Measurements from ENCODE around the gene MRPL43.
A peak's percentile ranks its signal among the peaks of the same experiment; 100 is the strongest.

Gene MRPL43

DNA sequence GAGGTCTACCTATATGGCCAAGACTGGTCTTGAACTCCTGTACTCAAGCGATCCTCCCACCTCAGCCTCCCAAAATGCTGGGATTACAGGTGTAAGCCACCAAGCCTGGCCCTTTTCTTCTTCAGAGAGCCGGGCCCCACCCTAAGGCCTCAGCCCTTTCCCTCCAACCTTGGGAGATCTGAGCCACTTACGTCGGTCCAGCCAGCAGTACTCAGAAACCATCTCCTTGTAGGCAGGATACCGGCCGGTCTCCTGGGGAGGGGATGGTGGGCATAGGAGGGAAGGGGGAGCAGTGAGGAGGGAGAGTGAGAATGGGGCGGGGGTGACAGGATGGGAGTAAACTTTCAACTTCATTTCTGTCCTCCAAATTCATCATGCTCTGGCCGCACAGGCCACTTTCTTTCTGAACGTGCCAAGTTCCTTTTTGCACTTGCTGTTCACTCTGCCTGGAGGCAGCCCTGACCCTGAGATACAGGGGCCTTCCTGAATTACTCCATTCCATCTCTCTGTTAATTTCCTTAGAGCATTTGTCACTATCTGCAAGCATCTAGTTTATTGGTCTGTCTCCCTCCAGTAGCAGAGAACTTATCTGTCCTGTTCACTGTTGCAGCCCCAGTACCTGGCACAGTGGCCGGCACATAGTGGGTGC, 33.3 kb upstream of the MRPL43 start:
- no peak for DNase-seq (ENCODE audit: low read depth in 2 of 2)

DNA sequence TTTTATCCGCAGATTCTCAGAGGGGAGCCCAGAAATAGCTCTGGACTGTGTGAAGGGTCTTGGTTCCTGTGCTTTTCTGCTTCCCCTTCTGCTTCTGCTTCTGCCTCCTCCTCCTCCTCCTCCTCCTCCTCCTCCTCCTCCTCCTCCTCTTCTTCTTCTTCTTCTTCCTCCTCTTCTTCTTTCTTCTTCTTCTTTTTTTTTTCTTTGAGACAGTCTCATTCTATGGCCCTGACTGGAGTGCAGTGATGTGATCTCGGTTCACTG, 32.1 kb upstream of the MRPL43 start:
- no peak for DNase-seq (ENCODE audit: low read depth in 2 of 2)

DNA sequence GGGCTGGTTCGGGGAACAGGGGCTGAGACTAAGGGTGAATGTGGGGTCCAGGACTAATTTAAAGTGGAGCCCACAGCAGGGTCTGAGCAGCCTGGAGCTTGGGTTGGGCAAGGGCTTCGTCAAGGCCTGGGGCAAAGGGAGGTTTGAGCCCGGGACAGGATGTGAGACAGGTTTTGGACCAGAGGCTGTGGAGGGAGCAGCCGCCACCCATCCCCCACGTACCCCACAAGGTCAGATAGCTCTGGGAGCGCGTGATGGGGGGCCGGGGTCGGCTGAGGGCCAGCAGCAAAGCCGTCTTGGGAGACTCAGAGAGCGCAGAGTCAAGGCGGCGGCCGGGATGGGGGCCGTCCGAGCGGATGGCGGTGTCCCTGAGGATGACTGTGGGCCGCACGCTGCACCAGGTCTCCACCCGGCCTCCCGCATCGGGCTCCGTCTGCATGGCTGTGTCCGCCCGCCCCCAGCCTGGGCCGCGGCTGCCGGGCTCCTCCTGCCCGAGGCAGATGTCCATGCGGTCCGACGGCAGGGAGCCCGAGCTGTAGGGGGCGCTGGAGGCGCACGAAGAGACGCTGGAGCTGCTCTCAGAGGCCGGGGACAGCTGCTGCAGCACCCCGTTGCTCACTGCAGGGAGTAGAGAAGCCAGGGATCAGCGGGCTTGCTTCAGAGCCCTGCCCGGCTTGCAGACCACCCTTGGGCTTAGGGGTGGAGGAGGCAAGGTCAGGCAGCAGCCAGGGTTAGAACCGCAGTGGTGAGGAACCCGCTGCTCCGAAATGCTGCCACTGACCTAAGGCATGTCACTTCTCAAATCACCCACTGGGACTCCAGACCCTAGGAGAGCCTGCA, 31.5 kb upstream of the MRPL43 start:
- peak; percentile 63 to 68 for DNase-seq (ENCODE audit: low read depth in 2 of 2)

DNA sequence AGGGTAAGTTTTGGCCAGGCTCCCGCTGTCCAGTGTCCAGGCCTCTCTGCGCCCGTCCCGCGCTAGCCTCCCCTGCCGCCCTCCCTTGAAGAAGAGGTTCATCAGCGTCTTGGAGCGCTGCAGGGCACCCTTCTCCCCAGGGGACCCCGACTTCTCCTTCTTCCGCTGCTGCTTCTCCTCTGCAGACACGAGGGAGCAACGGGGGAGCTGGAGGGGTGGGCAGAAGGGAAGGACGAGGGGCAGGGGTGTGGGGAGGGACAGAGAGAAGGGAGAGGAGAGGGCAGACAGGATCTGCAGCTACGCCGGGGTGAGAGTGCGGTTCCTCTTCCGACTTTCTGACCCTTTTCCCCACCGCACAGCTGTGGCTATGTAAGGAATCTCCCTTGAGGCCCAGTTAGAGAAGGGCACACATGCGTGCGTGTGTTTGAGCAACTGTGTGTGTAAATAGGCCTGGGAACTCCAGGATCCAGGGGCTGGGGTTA, 30.9 kb upstream of the MRPL43 start:
- DNase-seq (ENCODE audit: low read depth in 2 of 2), result no peak

DNA sequence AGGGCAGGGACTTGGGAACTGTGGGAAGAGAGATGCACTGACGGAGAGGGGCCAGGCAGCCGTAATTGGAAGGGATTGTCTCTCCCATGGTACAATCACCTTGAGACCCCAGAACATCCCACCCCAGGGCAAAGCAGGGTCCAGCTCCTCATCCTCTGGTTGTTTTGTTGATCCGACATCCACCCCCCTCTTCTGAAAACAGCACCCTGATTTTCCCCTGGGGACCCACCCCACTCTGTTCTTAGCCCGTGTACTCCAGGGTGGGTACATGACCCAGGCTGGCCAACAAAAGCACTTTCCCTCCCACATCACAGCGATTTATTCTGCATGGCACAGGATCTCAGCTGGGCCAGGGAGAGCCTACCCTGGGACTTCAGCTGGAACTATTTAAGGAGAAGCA, 29.5 kb upstream of the MRPL43 start:
- DNase-seq (ENCODE audit: low read depth in 2 of 2), result no peak

DNA sequence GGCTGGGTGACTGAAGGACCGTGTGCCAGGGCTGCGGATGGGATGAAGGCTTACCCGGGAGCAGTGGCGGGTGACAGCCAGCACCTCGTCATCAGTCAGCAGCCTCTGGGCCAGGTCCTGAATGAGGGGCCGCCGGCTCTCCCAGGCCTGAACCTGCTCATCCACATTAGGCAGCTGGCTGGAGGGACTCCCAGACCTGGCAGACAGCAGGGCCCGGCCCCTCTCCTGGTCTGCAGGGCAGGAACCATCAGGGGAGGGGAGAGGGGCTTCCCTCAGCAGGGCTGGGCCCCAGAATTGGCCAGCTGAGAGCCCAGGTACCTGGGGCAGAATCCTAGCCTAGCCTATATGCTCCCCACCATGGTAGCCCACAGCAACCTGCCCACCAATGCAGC, 28.3 kb upstream of the MRPL43 start:
- no peak for DNase-seq (ENCODE audit: low read depth in 2 of 2)

DNA sequence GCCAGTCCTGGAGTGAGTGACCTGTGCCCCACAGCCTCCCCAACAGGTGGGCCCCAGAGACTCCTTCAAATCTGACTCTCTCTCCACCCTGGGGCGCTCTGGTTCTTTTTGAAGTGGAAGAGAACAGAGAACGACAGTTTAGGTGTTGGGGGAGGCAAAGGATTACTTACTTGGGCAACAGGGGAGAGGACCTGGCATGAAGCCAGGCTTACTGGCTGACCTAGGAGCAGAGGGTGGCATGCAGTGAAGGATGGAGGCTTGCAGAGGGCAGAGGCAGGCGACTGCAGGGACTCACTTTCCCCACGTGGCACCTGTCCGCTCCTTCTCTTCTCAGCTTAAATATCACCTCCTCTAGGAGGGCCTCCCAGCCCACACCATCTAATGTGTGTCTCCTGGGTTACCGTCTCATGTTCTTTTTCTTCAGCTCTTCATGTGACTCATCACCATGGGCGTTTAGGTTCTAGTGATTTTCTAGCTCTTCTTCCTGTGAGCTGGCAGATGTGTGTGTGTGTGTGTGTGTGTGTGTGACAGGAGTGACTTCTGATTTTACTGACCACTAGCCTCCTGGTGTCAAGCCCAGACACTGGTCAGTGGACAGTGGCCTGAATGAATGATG, 27.8 kb upstream of the MRPL43 start:
- DNase-seq (ENCODE audit: low read depth in 2 of 2), result no peak

DNA sequence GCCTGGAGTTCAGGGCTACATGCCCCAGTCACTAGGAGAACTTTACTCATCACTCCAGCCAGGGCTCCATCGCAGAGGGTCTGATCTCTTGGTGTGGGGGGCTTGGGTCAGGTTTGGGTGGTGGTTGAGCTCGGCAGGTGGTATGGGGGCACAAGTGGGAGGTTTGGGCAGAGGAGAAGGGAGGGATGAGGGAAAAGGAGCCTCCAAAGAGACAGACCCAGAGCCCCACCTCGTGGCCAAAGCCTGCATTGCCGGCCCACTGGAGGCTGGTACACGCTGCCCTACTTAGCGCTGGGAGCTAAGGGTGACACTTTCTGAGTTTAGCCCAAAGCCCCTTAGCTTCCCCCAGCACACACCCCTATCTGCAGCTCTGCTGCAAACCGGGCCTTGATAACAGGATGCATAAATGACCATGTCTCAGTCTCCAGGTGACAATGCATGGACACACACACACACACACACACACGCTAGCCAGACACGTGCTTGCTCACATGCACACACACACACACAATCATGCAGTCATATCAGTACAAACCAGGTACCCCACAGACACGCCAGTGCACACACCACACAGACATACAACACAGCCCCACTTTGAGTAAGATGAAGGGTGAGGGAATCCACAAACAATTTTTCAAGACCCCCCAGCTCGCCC, 27.1 kb upstream of the MRPL43 start:
- DNase-seq (ENCODE audit: low read depth in 2 of 2), result peak; percentile 64 to 73

DNA sequence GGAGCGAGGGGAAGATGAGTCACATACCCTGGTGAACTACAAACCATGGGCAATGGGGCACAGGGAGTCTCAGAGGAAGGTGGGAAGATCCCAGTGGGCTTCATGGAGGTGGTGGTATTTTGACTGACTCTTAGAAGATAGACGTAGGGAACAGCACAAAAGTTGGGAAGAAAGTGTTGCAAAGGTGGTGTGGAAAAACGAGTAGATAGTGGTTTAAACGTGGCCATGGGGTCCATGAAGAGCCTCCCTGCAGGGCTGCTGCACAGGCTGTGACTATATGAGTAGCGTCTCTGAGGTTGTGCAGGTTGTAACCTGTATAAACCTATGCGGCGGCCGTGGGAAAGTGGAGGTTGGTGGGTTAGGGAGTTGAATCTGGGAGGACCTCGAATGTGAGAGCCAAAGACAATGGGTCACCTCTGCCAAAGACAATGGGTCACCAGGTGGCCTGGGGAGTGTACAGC, 26.1 kb upstream of the MRPL43 start:
- no peak for DNase-seq (ENCODE audit: low read depth in 2 of 2)

DNA sequence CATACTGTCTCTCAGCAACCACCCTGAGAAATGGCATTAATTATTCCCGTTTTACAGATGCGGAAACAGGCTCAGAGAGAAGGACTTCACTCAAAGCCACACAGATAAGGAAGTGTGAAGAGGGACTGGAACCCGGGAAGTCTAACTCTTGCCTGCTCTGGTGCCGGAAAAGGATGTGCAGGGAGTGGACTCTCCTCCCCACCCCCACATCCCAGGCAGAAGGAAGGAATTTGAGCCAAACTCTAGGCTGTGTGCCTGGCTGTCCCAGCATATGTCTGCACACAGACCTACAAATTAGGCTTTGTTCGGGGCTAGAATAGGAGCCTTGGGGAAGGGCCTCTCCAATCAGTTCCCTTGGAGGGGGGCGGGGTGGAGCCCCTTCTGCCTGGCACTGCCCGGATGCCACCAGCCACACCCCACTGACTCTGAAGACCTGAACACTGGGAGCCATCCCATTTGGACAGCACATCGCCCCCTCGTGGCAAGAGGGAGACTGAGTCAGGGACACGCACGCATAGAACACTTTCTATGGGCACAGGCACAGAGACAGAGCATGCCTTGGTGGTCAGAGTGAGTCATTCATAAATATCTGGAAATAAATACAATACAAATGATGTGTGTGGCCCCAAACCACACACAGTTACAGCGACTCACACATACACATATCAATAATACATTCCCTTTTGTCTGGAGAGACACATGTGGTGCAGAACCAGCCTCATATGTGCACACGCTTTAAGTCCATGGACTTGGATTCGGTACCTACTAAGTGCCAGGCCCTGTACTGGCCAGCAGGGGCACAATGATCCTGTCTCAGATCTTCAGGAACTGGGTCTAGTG, 25.4 kb upstream of the MRPL43 start:
- peak; percentile 64 to 69 for DNase-seq (ENCODE audit: low read depth in 2 of 2)

DNA sequence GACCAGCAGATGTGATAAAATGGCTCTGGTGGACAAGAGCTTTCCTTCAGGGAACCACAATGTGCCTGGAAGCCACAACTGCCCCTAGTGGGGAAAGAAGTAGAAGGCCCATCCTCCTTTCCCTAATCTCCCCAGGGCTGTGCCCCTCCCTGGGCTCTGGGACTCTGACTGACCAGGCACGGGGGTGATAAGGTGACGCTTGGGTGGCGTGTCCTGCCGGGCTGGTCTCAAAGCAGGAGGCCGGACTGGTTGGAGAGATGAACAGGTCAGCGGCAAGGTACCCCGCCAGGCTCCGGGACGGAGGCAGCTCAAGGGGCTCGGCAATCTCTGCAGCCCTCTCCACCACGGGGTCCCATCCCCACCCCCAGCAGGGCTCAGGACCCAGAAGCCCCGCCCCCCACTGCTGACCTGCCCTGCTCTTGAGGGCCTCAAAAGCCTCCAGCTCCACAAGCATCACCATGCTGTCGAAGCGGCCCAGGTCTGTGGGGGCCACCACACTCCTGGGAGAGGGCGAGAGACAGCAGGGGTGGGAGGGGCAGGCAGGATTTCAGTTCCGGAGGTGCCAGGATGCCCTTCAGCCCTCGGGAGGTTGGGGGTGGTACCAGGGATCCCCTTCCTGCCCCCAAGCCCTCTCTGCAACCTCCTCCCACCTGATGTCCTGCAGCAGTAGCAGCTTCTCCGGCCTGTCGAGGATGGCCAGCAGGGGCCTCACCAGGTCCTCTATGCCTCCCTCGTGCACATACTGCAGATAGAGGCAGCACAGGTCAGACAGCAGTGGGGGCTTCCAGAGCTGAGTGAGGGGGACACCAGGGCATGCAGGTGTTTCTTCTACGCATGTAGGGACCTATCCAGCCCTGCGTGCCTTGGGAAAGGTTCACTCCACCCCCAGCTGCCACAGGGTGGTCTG, 24.5 kb upstream of the MRPL43 start:
- no peak for DNase-seq (ENCODE audit: low read depth in 2 of 2)

DNA sequence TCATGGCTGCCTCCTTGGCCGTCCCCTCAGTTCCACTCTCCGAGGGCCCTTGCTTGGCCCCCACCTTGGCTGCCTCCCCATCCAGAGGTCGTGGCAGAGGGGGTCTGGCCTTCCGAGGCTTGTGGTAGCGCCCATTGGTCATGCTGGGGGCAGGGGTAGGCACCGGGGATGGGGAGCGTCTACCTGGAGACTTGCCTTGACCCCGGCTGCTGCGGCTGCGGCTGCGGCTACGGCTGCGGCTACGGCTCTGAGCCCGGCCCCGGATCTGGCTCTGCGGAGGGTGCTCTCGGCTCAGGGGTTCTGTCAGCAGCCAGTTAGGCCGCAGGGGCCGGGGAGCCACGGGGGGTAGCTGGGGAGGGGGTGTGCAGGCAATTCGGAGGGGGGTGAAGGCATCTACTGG, 23.0 kb upstream of the MRPL43 start:
- no peak for DNase-seq (ENCODE audit: low read depth in 2 of 2)

DNA sequence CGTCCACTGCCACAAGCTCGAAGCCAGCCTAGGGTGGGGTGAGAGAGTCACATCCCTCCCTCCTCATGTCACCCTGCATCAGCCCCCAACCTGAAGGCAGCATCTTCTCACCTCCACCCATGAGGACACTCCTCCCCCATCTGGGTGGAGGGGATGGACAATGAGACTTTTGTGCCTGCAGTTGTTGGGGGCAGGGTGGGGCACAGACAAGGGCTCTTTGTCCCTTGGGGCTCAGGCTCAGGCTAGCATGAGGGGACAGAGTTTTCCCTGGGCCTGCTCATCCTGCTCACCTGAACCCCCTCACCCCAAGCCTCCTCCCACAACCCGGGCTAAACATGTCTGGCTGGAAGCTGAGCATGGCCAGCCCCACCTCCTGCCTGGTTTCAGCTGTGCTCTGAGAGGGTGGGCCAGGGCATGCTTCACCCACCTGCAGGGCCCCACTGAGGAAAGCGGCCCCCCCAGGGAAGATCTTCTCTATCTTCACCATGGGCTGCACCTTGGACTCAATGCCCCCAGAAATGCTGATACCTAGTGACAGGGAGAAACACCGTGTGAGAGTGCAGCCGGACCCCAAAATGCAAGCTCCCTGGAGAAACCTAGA, 21.6 kb upstream of the MRPL43 start:
- DNase-seq (ENCODE audit: low read depth in 2 of 2), result no peak

DNA sequence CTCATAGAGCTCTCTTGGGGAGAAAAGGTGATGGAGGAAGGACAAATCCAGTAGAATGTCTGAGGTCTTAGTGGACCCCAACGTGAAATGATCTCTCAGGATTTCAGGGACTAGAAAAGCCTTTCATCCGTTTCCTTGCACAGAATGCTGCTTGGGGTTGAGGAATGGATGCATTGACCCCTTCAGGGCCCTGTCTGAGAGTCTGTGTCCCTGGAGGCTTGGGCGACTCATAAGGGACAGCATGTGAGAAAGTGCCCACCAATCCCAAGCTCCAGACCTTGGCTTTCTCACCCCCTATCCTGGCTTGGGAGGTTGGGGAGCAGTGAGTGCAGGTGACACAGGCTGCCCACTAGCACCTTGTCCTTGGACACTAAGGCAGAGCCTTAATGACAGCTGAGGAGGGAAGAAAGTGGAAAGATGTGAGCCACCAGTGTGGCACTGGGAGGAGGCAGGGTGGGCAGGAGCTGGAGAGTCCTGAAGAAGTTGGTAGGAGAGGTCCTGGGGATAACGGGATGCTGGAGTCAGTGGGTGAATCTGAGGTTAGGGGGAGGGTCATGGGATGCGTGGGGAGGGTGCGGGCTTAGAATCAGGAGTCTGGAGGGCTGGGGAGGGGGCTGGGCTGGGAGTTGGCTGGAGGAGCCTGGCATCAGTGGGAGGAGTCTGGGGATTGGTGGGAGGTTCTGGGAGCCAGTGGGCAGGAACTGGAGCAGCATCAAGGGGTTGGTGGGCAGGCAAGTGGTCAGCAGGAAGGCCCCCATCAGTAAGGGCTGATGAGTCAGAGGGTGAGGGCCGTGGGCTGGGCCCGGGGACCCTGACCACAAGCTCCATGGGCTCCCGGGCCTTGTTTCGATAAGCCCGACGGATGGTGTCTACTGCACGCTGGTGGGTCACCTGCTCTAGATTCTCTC, 20.9 kb upstream of the MRPL43 start:
- no peak for DNase-seq (ENCODE audit: low read depth in 2 of 2)

DNA sequence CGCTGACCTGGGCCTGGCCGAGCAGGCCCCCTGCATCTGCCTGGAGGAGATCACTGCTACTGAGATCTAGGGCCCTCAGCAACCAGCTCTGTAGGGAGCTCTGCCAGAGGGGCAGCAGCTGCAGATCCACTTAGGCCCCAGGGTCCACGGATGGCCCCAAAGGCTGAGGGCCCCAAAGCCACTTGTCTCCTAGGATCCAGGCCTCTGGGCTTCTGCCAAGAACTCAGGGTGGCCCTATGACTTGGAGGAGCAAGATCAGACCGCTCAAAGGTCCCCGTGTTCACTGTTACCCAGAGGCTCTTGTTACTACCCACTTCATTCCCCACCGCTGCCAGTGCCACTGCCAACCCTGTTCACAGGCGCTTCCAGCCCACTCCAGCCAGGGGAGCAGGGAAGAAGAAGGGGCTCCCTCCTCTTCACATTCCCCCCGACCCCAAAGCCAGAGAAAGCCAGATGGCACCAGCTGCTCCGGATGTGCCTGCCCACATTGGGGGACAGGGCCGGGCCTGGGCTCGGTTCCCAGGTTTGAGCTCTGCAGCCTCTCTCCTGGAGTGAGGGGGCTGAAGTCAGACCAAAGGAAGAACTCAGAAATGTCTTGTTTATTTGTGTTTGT, 19.9 kb upstream of the MRPL43 start:
- no peak for DNase-seq (ENCODE audit: low read depth in 2 of 2)

DNA sequence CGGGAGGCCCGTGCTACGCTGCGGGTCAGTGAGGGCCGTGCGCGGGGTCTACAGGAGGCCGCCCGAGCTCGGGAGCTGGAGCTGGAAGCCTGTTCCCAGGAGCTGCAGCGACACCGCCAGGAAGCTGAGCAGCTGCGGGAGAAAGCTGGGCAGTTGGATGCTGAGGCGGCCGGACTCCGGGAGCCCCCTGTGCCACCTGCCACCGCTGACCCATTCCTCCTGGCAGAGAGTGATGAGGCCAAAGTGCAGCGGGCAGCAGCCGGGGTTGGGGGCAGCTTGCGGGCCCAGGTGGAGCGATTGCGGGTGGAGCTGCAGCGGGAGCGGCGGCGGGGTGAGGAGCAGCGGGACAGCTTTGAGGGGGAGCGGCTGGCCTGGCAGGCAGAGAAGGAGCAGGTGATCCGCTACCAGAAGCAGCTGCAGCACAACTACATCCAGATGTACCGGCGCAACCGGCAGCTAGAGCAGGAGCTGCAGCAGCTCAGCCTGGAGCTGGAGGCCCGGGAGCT, 19.3 kb upstream of the MRPL43 start:
- no peak for DNase-seq (ENCODE audit: low read depth in 2 of 2)

DNA sequence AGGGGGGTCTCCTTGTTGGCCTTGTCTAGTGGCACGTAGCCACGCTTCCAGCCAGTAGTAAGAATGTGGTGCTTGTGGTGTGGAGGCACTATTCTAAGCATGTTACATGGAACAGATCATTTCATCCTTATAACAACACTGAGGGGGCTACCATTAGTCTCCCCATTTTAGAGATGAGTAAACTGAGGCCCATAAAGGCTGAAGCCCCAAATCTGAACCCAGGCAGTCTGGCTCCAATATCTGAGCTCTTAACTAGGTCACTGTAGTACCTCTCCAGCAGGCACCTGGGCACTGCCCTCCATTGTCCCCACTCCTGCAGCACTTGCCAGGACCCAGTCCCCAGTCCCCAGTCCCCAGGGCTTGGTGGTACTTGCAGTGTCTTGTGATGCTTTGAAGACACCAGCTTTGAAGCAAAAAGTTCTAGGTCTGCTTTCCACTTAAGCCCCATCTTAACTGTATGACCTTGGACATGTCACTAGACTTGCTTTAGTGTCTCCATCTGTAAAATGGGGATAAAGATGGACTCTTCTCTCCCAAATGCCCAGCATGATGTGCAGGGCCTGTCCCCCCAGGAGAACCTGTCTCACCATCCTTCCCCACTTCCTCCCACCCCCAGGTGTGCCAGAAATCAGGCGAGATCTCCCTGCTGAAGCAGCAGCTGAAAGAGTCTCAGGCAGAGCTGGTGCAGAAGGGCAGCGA, 18.7 kb upstream of the MRPL43 start:
- DNase-seq (ENCODE audit: low read depth in 2 of 2), result no peak

DNA sequence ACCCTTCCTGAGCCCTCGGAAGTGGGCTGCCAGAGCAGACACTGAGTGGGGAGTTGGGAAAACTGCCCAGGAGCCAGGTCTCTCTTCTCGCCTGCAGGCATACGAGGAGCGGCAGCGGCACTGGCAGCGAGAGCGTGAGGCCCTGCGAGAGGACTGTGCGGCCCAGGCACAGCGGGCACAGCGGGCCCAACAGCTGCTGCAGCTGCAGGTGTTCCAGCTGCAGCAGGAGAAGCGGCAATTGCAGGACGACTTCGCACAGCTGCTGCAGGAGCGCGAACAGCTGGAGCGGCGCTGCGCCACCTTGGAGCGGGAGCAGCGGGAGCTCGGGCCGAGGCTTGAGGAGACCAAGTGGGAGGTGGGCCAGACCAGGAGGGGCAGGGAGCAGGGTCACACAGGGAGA, 18.1 kb upstream of the MRPL43 start:
- DNase-seq (ENCODE audit: low read depth in 2 of 2), result no peak
